DMS 273 (cell line): ENCODE results near the gene BEST4.
"Not testable (repeated sequence)": the region's sequence is repeated elsewhere in the genome, so short reads cannot be mapped to it uniquely, and the experiment has no call there.

Source experiments
- DNase-seq: peaks from one replicate; lab custom pipeline; 2025; ENCODE audit not compliant: unreplicated experiment; lab: John Stamatoyannopoulos, UW

BEST4 gene

GRCh38 chr1:44788120-44788860, at the start of gene BEST4:
Gene BEST4 (minus strand): TSS chr1:44788170. CDS start chr1:44787705, 465 bp downstream.
- no peak for DNase-seq

- DNase-seq, result peak; percentile 92
Measured at GRCh38 chr1:44835738-44836675, 48.0 kb upstream of the BEST4 start.

GRCh38 chr1:44834328-44834727, 46.4 kb upstream of the BEST4 start:
- no peak for DNase-seq

- DNase-seq, result peak; percentile 29
Measured at GRCh38 chr1:44832056-44832705, 44.2 kb upstream of the BEST4 start.

GRCh38 chr1:44831516-44831915, 43.5 kb upstream of the BEST4 start:
- no peak for DNase-seq

GRCh38 chr1:44830900-44831304, 42.9 kb upstream of the BEST4 start:
- DNase-seq, result peak; percentile 46

- no peak for DNase-seq
Measured at GRCh38 chr1:44829506-44830384, 41.8 kb upstream of the BEST4 start.

- DNase-seq, result no peak
Measured at GRCh38 chr1:44828841-44829440, 41.0 kb upstream of the BEST4 start.

- no peak for DNase-seq
Measured at GRCh38 chr1:44828003-44828651, 40.2 kb upstream of the BEST4 start.

- DNase-seq, result no peak
Measured at GRCh38 chr1:44827197-44828002, 39.4 kb upstream of the BEST4 start.

GRCh38 chr1:44826375-44827196, 38.6 kb upstream of the BEST4 start:
- no peak for DNase-seq

GRCh38 chr1:44824392-44824791, 36.4 kb upstream of the BEST4 start:
- DNase-seq, result not testable (repeated sequence)

- no peak for DNase-seq
Measured at GRCh38 chr1:44822981-44823451, 35.0 kb upstream of the BEST4 start.

- DNase-seq, result no peak
Measured at GRCh38 chr1:44822131-44822701, 34.2 kb upstream of the BEST4 start.

- DNase-seq, result no peak
Measured at GRCh38 chr1:44821240-44821715, 33.3 kb upstream of the BEST4 start.

- DNase-seq, result no peak
Measured at GRCh38 chr1:44820328-44821239, 32.6 kb upstream of the BEST4 start.
